Ascending aorta (tissue), 2 donors: ENCODE data around the gene PGP. TPM values are rescaled to one million over a fixed set of nuclear protein-coding genes. Genes with fewer than 3 reads are reported as not detected.

Experiments used
- DNase-seq, 2 donors: peaks; one replicate each; pipeline ENCODE4 v3.0.0-alpha.2; 2019; ENCODE audit warnings: low spot score in 2 of 2
- H3K27ac ChIP-seq, 2 donors: fragments of 200-600 bp; sonication (generic); one replicate each; pipeline ENCODE4 v1.5.1; 2016 to 2017; ENCODE audit warnings: mild to moderate bottlenecking in 1 of 2
- H3K27me3 ChIP-seq: fragments of 200-600 bp; sonication (generic); one replicate; pipeline ENCODE4 v1.5.1; 2017
- H3K36me3 ChIP-seq, 2 donors: fragments of 200-600 bp; sonication (generic); one replicate each; pipeline ENCODE4 v1.5.1; 2016
- H3K4me1 ChIP-seq, 2 donors: fragments of 200-600 bp; sonication (generic); one replicate each; pipeline ENCODE4 v1.5.1; 2016 to 2017; ENCODE audit warnings: mild to moderate bottlenecking in 1 of 2
- H3K4me3 ChIP-seq, 2 donors: fragments of 200-600 bp; sonication (generic); one replicate each; pipeline ENCODE4 v1.5.1; 2016 to 2017; ENCODE audit warnings: mild to moderate bottlenecking in 1 of 2
- H3K9me3 ChIP-seq, 2 donors: fragments of 200-600 bp; sonication (generic); one replicate each; pipeline ENCODE4 v1.5.1; 2016
- intact Hi-C: fragments of 100-400 bp; cut with DNase I; formaldehyde crosslinking; loops from one replicate; pipeline ENCODE4 v1.15.1; 2023
- total RNA-seq: library from RNA; depleted of rRNA; stranded (reverse); fragments of >200 nt; gene quantifications from one replicate; pipeline ENCODE4 v1.1.0, GENCODE V29; 2016
- TF ChIP-seq, protein P1 (sequence below), 3 experiments: fragments of 200-600 bp in 2 of 3; fragments of 450-650 bp in 1 of 3; sonication (generic) in 2 of 3; IDR thresholded peaks; one replicate each; pipeline ENCODE4 v1.5.1; 2016 to 2019; ENCODE audit warnings: antibody characterized with exemption in 3 of 3, mild to moderate bottlenecking in 1 of 3, moderate library complexity in 1 of 3

PGP gene
- total RNA-seq, 1 donor from 2014 or later: 21.5 TPM

DNA sequence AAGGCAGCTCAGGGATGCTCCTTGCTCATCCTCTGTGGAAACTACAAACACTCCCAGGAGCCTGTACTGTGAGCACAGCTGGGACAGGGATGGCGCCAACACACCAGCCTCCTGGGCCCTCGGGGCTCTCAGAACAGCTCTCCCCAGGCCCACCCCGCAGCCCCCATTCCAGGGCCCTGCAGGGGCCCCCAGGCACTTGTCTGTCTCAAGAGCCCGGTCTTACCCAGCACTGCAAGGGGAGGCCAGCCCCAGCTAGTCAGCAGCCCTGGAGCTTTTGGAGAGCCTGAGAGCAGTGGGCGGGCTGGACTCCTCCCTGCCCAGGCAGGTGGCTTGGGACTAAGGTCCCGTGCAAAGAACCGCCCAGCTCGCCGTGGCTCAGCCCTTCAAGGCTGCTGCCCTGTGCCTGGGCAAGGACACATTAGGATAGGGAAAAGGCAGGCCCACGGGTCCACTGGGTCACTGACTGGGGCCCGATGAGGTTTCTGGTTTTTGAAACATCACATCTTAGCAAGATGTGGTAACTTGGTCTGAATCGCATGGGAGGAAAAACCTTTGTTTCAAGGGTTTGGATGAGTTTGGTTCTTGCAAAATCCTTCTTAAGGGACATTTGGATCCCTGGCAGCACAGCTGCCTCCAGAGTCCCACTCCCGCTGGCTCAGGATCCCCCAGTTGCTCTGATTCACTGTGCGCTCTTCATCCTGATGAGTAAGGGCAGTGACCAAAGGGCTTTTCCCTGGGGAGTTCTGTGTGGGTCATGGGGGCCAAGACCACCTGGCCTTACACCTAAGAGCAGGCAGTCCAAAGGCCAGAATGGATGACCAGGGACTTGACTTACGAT, 24.4 kb upstream of the PGP start:
- H3K27ac ChIP-seq: no peak overlapping the region
- TF ChIP-seq, protein P1, sequence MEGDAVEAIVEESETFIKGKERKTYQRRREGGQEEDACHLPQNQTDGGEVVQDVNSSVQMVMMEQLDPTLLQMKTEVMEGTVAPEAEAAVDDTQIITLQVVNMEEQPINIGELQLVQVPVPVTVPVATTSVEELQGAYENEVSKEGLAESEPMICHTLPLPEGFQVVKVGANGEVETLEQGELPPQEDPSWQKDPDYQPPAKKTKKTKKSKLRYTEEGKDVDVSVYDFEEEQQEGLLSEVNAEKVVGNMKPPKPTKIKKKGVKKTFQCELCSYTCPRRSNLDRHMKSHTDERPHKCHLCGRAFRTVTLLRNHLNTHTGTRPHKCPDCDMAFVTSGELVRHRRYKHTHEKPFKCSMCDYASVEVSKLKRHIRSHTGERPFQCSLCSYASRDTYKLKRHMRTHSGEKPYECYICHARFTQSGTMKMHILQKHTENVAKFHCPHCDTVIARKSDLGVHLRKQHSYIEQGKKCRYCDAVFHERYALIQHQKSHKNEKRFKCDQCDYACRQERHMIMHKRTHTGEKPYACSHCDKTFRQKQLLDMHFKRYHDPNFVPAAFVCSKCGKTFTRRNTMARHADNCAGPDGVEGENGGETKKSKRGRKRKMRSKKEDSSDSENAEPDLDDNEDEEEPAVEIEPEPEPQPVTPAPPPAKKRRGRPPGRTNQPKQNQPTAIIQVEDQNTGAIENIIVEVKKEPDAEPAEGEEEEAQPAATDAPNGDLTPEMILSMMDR (IDR thresholded peaks at IDR 0.05): no peak
- H3K36me3 ChIP-seq: peaks cover 37 to 38% of the 10 kb centered on the region in 2 donors
- peaks cover 8 to 10% of the 10 kb centered on the region in 2 donors for H3K4me1 ChIP-seq
- H3K27me3 ChIP-seq: peaks cover 6% of the 10 kb centered on the region
- no peak for DNase-seq
- intact Hi-C loops: no loop called here
- no peaks in the 10 kb centered on the region for H3K9me3 ChIP-seq
- no peak overlapping the region for H3K4me3 ChIP-seq

DNA sequence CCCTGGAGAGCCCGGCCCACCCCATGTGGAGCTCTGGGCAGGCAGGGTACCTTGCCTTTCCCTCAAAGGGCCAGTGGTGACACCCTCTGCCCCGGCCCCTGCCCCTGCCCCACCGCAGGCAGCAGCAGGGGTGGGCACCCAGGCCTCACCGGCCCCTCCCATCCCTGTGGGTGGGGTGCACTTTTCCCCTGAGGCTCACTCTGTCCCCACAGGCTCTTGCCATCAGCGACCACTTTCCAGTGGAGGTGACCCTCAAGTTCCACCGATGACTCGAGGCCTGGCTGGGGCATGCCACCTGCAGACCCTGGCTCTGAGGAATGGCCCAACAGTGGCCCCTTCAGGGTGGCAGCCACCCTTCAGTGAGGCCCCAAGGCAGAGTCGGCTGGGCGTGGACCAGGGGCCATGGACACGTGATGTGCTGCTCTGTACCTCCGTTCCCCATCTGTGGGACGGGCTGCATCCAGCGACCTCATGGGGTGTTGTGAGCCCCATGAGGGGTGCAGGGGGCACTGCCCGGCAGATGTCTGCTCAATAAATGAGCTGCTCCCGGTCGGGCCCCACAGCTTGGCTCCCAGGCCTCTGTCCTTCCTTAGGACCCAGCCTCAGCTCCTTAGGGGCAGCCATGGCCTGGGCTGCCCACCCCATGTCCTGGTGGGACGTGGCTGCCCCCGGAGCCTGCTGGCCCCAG, 23.7 kb upstream of the PGP start:
- no peak overlapping the region for H3K27ac ChIP-seq
- intact Hi-C loops: no loop called here
- no peaks in the 10 kb centered on the region for H3K9me3 ChIP-seq
- H3K4me3 ChIP-seq: no peak overlapping the region
- TF ChIP-seq, protein P1 (IDR thresholded peaks at IDR 0.05): no peak
- H3K4me1 ChIP-seq: peaks cover 8 to 10% of the 10 kb centered on the region in 2 donors
- no peak for DNase-seq
- H3K27me3 ChIP-seq: peaks cover 6% of the 10 kb centered on the region
- H3K36me3 ChIP-seq: peaks cover 37 to 38% of the 10 kb centered on the region in 2 donors

DNA sequence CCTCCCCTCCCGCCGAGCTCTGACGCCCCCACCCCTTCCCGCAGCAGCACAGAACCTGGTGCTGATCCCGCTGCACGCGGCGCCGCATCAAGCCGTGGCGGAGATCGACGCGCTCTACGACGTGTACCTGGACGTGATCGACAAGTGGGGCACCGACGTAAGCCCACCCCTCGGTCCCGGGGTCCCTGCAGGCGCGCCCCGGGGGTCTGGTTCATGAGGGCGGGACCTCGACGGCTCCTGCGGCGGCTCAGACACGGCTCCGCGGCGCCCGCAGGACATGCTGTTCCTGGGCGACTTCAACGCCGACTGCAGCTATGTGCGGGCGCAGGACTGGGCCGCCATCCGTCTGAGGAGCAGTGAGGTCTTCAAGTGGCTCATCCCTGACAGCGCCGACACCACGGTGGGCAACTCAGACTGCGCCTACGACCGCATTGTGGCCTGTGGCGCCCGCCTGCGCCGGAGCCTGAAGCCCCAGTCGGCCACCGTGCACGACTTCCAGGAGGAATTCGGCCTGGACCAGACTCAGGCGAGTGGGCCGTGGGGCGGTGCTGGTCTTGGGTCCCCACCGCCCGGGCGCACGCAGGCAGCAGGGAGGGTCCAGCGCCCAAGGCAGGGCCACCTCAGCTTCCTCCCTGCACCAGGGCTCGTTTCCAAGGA, 23.0 kb upstream of the PGP start:
- Histone ChIP-seq H3K36me3 (peaks cover 37 to 39% of the 10 kb centered on the region in 2 donors), H3K4me1 (peaks cover 8 to 10% of the 10 kb centered on the region in 2 donors), H3K27me3 (peaks cover 6% of the 10 kb centered on the region), H3K9me3 (no peaks in the 10 kb centered on the region), H3K27ac (no peak overlapping the region), H3K4me3 (no peak overlapping the region)
- intact Hi-C loops: no loop called here
- TF ChIP-seq, protein P1 (IDR thresholded peaks at IDR 0.05): no peak
- no peak for DNase-seq

DNA sequence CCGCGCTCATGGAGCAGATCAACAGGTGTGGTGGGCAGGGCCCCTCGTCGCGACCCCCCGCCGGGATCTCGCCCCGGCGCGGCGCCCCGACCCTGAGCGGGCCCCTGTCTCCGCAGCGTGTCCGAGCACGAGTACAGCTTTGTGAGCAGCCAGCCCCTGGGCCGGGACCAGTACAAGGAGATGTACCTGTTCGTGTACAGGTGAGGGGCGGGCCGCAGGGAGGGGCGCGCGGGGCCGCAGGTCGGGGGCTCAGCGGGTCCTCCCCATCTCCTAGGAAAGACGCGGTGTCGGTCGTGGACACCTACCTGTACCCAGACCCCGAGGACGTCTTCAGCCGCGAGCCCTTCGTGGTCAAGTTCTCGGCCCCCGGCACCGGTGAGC, 22.5 kb upstream of the PGP start:
- H3K4me1 ChIP-seq: peaks cover 8 to 10% of the 10 kb centered on the region in 2 donors
- H3K27me3 ChIP-seq: peaks cover 6% of the 10 kb centered on the region
- DNase-seq: no peak
- intact Hi-C loops: no loop called here
- H3K27ac ChIP-seq: no peak overlapping the region
- peak overlapping the region in 1 of 2 donors; percentile 51 for H3K4me3 ChIP-seq
- no peaks in the 10 kb centered on the region for H3K9me3 ChIP-seq
- H3K36me3 ChIP-seq: peaks cover 38 to 43% of the 10 kb centered on the region in 2 donors
- TF ChIP-seq, protein P1 (IDR thresholded peaks at IDR 0.05): no peak

DNA sequence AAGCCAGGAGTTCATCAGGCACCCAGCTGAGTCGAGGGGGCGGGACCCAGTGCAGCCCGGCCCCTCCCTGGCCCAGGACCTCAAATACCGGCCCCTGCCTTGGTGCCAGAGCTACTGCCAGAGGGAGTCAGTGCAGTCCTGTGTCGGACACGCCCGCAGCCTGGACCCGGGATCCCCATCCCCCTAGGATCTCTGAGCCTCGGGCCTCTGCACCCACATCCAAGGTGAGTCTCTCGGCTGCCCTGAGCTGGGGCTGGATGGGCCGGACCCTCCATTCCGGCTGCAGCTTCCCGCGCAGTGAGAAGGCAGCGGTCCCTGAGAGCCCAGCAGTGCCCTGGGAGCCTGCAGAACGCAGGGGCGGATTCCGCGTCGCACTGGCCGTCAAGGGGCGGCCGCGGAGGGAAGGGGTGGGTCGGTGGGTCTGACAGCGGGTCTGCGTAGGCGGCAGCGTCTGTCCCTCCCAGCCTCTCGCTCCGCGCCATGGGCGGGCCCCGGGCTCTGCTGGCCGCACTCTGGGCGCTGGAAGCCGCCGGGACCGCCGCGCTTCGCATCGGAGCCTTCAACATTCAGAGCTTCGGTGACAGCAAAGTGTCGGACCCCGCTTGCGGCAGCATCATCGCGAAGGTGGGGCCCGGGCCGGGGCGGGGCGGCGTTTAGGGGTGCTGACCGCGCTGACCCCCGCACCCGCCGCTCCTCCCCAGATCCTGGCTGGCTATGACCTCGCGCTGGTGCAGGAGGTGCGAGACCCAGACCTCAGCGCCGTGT, 21.9 kb upstream of the PGP start, which contains the start of gene DNASE1L2:
Gene DNASE1L2 (plus strand): TSS at position 108 of the 765 bp plus-strand sequence. CDS start 373 bp downstream, at position 481.
- intact Hi-C loops: no loop called here
- TF ChIP-seq, protein P1 (IDR thresholded peaks at IDR 0.05): no peak
- Histone ChIP-seq H3K27me3 (peaks cover 6% of the 10 kb centered on the region), H3K4me3 (peak within 1 kb of the TSS in 1 of 2 donors; percentile 51), H3K4me1 (peaks cover 8 to 10% of the 10 kb centered on the region in 2 donors), H3K9me3 (no peaks in the 10 kb centered on the region), H3K36me3 (peaks cover 44 to 48% of the 10 kb centered on the region in 2 donors), H3K27ac (no peak within 1 kb of the TSS)
- DNase-seq: no peak
